Measurements from ENCODE around the gene DCTN5.

DCTN5 gene

DNA sequence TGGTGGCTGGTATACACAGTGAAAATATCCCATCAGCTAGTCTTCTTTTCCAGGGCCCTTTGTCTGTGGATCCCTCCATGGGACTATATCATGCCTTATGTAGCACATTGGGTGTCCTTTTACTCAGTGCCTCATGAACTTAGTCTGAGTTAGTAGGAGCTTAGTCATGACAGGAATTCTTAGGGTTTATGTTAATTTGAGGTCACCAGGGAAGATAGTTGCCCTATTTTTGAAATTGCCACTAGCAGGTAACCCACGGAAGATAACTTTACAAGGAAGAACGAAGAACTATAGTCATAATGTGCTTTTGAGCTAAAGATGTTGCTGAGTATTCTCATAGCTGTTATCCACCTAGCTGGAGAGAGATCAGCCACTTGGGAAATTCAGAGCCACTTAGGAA is 22.7 kb downstream of the DCTN5 start:
- DNase-seq (ENCODE audit: low read depth) = no peak

GRCh38 chr16:23666571-23667354 is 25.5 kb downstream of the DCTN5 start:
- DNase-seq (ENCODE audit: low read depth) = no peak

DNA sequence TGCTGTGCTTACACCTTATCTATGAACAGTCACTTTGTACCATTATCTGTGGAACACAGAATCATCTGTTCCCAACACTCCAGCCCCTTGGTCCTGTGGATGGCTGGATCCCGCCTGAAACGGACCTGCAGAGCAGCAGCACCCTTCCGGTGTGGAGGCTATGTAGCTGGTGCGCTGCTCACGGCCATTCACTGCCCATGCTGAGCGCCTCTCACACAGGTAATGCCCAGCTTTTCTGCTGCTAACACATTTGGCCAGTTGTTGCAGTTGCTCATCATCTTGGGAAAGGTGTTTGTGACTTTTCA is 26.0 kb downstream of the DCTN5 start:
- no peak for DNase-seq (ENCODE audit: low read depth)

DNA sequence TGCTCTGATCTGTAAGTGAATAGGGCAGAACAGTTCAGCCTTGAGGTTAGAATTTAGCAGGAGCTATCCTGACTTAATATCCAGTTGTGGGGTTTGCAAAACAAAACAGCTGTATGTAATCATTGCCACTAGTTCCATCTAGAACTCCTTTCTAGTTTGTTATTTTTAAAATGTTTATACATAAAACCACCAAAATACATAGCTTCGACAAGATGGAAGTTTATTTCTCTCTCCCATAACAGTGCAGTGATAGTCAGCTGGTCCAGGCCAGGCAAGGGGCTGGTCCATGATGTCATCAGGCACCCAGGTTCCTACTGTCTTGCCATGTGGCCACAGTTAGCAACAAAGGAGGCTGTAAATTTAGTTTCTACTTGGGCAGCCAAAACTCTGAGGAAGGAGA is 27.0 kb downstream of the DCTN5 start:
- DNase-seq (ENCODE audit: low read depth) = no peak

- DNase-seq (ENCODE audit: low read depth) = no peak
These were observed 27.6 kb downstream of the DCTN5 start for GRCh38 chr16:23668873-23669272.

GRCh38 chr16:23670137-23670776 is 29.0 kb downstream of the DCTN5 start:
- no peak for DNase-seq (ENCODE audit: low read depth)

DNA sequence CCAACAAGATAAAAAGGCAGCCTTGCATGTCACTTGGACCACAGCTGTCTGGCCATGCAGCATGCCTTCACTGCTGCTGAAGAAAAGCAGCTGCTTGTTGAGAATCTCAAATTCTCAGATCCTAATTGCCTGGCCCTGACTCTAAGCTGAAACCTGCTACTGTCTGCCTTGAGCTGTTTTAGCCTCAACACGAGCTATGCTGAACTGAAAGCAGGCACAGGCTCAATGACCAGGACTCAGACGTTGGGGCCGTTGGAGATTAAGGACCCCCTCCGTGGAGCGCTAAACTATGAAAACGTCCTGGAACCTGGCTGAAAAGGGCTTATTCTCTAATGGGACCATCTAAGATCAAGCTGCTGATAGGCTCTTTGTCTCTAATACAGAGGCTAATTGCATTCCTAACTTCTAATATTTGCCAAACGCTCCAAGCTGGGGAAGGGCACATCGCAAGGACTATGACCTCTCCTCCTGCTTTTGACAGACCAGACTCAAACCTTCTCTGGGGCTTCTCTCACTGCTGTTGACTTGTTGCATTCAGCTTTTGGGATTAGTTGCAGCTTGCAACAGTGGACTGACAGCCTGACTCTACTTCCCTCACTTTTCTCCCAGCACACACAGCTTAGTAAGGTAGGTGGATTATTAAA is 32.8 kb downstream of the DCTN5 start:
- DNase-seq (ENCODE audit: low read depth) = no peak

GRCh38 chr16:23676924-23677480 is 35.7 kb downstream of the DCTN5 start:
- no peak for DNase-seq (ENCODE audit: low read depth)

DNA sequence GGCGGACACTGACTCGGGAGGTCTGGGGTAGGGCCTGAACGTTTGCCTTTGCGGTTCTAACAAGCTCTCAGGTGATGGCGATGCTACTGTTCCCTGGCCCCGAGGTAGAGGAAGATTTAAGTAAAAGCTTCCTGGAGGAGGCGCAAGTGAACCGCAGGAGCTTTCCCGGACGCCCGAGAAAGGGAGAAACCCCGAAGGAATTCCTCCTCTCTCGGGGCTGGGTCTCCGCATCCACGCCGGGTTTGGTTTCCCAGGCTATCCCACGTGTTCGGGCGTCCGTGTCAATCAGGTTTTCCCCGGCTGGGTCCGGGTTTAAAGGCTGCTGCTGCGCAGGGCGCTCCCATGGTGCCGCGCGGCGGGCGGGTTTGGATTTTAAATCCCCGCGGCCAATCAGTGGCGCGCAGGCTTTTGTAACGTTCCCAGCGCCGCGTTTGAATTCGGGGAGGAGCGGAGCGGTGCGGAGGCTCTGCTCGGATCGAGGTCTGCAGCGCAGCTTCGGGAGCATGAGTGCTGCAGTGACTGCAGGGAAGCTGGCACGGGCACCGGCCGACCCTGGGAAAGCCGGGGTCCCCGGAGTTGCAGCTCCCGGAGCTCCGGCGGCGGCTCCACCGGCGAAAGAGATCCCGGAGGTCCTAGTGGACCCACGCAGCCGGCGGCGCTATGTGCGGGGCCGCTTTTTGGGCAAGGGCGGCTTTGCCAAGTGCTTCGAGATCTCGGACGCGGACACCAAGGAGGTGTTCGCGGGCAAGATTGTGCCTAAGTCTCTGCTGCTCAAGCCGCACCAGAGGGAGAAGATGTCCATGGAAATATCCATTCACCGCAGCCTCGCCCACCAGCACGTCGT is 37.4 kb downstream of the DCTN5 start, which contains the start of gene PLK1:
TSS of gene PLK1 (plus strand) at position 460 of the 844 bp plus-strand sequence. CDS start at position 504, 44 bp downstream.
- peak; percentile 41 for DNase-seq (ENCODE audit: low read depth)

- DNase-seq (ENCODE audit: low read depth) = no peak
These were observed 38.2 kb downstream of the DCTN5 start for GRCh38 chr16:23679274-23679985.

DNA sequence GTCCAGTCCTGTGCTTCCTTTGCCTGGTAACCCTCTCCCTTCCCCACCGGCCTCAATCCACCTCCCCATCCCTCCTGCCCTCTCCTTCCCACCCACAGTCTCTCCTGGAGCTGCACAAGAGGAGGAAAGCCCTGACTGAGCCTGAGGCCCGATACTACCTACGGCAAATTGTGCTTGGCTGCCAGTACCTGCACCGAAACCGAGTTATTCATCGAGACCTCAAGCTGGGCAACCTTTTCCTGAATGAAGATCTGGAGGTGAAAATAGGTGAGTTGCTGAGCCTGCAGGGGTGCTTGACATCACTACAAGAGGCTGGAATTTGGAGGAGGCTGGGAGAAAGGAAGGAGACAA is 38.7 kb downstream of the DCTN5 start:
- DNase-seq (ENCODE audit: low read depth) = no peak

DNA sequence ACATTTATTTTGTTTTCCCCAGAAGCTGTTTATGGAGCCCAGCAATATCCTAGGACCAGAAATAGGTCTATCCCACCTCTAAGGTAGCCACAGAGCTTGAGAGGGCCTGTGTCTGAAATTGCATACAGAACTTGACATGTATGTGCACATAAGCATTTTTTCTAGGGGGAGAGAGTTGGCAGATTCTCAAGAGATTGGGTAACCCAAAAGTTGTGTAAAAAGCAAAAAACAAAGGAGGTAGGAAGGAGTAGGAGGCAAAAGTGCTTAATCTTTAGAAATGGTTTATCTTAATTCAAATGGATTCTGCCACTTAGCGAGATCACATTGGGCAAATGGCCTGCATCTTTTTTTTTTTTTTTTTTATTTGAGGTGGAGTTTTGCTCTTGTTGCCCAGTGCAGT is 40.9 kb downstream of the DCTN5 start:
- DNase-seq (ENCODE audit: low read depth) = no peak

- no peak for DNase-seq (ENCODE audit: low read depth)
These were observed 42.2 kb downstream of the DCTN5 start for GRCh38 chr16:23683487-23683886.

DNA sequence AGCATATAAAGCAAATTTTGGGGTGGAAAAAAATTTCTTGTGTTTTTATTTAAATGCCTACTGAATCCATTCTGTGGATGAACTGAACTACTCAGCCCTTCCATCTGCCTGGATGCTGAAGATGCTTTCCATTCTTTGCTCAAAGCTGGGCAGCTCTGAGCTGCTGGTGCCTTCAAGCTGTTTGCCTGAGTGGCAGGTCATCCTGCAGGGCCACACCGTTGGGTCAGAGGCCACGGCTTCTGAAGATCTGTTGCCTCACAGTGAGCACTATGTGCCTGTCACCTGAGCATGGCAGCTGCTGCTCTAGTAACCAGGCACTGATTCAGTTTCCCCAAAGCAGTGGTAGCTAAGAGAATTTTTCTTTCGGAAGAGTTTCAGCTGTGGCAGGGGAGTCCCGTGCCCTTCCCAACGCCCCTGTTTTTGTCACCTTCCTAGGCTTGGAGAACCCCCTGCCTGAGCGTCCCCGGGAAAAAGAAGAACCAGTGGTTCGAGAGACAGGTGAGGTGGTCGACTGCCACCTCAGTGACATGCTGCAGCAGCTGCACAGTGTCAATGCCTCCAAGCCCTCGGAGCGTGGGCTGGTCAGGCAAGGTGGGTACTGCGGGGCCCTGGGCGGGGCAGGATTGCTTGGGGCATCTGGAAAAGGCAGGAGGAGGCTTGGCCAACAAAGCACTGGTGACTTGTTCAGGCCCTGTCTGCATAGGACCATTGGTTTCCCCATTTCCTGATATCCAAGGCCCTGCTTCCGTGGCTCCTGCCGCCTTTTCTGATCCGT is 46.0 kb downstream of the DCTN5 start:
- DNase-seq (ENCODE audit: low read depth) = no peak

DNA sequence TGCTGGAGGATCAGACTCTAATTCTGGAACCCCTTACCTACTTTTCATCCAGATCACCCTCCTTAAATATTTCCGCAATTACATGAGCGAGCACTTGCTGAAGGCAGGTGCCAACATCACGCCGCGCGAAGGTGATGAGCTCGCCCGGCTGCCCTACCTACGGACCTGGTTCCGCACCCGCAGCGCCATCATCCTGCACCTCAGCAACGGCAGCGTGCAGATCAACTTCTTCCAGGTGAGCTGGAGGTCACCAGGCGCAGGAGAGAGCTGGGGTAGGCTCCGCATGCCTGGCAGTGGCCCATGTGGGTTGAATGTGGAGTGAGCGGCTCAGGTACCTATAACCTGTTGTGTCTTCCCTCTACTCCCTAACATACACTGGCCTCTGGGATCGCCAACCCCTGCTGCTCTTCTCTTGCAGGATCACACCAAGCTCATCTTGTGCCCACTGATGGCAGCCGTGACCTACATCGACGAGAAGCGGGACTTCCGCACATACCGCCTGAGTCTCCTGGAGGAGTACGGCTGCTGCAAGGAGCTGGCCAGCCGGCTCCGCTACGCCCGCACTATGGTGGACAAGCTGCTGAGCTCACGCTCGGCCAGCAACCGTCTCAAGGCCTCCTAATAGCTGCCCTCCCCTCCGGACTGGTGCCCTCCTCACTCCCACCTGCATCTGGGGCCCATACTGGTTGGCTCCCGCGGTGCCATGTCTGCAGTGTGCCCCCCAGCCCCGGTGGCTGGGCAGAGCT is 48.3 kb downstream of the DCTN5 start:
- DNase-seq (ENCODE audit: low read depth) = no peak

GRCh38 chr16:23690771-23691482 is 49.7 kb downstream of the DCTN5 start:
- DNase-seq (ENCODE audit: low read depth) = no peak

DNA sequence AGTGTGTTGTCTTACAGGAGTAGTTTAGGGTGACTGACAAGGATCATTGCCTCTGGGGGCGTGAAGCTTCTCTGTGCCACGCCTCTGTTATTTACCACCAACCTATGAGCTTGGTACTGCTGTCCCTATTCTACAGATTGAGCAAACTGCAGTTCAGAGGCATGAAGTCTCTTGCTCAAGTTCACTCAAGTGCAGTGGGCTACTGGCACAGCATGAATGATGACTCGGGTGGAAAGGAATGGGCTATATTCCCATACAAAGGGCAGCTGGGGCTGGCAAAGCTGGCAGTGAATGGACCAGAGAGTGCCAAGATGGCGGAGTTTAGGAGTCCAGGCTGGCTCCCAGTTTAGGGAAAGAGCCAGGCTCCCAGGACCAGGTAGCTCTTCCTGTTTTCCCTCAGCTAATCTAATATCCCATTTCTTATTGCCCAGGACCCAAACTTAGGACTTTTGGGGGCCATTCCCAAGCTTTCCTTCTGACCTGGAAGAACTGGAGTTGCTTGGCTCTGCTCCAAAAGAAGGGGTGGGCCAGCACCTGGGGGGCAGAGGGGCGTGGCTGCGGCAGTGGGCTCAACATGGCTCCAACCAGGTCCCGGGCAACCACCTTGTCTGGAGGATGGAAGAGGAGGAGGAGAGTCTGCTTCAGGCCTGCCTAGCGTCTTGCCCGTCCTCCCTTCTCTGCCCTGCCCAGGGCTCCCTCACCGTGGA is 50.4 kb downstream of the DCTN5 start:
- no peak for DNase-seq (ENCODE audit: low read depth)

- no peak for DNase-seq (ENCODE audit: low read depth)
These were observed 51.0 kb downstream of the DCTN5 start for GRCh38 chr16:23692190-23692837.
